NCI-H1092 (cell line): ENCODE measurements around the gene ITGA11.

Source experiments
- DNase-seq: peaks from one replicate; lab custom pipeline; 2025; lab: John Stamatoyannopoulos, UW

The ITGA11 gene

GRCh38 chr15:68265081-68265480 is 166.9 kb downstream of the ITGA11 start:
- no peak for DNase-seq

- DNase-seq: no peak
Observed at GRCh38 chr15:68264282-68264681, 167.7 kb downstream of the ITGA11 start.

GRCh38 chr15:68262514-68263356 is 169.2 kb downstream of the ITGA11 start:
- no peak for DNase-seq

DNA sequence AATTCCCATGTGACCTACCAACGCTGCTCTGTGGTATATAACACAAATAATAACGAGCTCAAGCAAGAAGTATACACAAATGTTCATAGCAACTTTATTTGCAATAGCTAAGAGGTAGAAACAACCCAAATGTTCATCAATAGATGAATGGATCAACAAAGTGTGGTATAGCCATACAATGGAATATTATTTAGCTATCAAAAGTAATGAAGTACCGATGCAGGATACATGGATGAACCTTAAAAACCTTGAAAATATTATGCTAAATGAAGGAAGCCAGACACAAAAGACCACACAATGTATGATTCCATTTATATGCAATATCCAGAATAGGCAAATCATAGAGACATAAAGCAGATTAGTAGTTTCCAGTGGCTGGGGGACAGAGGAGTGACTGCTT is 170.0 kb downstream of the ITGA11 start:
- DNase-seq: no peak

DNA sequence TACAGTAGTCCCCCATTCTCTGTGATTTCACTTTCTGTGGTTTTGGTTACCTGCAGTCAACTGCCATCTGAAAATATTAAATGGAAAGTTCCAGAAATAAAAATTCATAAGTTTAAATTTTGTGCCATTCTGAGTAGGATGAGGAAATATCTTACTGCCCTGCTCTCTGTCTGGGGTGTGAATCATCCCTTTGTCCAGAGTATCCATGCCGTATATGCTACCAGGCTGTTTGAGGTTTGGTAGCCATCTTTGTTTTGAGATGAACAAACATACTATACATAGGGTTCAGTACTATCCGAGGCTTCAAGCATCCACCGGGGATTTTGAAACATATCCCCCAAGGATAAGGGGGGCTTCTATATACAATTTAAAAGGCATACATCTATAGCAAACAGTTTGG is 170.7 kb downstream of the ITGA11 start:
- DNase-seq: no peak

- DNase-seq: no peak
Observed at GRCh38 chr15:68259883-68260282, 172.1 kb downstream of the ITGA11 start.

GRCh38 chr15:68258692-68259091 is 173.3 kb downstream of the ITGA11 start:
- no peak for DNase-seq

DNA sequence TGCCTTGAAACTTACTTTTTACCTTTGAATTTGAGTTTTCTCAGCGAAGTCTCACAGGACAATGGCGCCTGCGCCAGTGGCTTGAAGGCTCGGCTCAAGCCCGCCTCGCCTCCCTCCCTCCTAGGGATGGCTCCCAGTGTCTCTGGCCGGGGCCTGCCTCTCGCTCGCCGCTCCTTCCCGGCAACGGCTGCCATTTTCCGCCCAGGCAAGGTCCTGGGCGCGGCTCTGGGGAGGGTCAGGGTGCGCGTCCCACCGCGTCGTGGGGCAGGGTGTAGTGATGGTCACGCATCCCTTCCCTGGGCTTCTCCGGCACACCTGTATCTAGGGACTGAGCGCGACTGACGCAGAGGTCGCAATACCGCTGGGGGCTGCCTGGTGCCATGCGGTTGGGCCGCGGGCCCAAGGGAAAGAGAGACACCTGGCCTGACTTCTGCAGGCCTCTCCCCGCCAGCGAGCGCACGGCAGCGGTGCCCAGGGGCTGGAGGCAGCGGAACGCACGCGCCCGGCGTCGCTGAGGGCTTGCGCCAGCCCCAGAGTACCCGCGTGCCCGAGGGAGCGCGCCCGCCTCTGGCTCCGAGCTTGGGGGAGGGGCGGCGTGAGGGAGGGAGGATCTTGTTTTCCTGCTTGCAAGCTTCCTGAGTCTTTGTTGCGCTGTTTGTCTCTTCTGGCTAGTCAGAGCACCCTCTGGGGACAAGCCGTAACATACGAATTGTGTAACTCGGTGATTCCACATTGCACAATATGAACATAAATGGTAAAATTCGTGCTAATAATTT is 175.1 kb downstream of the ITGA11 start:
- peak; percentile 69 for DNase-seq

DNA sequence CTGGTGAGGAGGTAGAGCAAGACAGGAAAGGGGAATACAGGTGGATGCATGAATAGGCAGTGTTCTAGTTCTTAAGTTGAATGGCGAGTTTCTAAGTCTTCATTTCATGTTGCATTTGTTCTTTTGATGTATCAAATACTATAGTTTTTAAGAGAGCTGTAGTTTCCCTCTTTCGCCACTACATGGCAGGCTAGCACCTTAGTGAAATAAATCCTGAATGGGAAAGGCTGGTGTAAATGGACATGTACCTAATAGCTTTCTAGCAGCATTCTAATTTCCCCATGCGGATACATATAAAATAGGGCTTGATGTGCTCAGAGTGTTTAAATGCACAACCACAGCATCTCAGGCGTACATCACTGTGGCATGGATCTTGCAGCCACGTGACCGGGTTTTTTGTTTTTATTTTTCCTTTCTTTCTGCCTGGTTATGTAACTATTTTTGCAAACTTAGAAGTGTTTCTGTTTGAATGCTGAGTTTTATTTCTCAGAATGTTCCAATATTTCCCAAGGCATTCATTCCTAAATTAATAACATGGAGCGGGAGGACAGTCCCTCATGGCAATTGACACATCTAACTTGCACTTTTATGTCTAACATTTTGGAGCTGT is 178.9 kb downstream of the ITGA11 start:
- peak; percentile 14 for DNase-seq

- no peak for DNase-seq
Observed at GRCh38 chr15:68249058-68249713, 182.8 kb downstream of the ITGA11 start.
